ENCODE measurements around the gene TRIM25.

The TRIM25 gene

DNA sequence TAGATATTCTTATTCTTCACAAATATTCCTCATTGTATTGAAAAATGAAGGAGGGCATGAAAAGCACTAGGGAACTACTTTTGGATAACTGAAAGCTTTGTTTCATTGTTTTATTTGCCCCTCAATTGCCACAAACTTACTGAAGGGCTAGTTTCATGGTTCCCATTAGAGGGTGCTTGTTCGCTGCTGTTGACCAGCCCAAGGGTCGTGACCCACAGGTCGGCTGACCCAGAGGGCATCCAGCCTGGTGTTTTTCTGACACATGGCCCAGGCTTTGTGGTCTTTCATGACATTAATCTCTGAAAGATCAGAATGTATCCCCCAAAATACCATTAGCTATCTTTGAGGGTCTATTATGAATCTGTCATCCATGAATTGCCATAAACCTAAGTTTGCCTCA, 49.9 kb downstream of the TRIM25 start:
- DNase-seq = no peak

DNA sequence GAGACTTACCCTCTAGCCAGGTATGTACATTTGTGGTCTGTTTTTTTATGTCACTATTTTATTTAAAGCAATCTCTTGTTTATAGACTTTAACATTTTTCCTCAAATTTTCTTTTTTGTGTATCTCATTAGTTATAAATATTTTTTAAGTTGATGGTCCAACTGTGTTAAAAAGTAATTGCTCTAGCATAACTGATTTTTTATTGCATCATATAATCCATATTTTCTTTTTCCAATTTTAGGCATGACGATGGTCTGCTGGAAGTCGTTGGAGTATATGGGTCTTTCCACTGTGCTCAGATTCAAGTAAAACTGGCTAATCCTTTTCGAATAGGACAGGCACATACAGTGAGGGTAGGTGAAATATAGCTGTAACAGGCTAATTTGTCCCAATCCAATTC, 52.0 kb downstream of the TRIM25 start:
- DNase-seq = no peak

DNA sequence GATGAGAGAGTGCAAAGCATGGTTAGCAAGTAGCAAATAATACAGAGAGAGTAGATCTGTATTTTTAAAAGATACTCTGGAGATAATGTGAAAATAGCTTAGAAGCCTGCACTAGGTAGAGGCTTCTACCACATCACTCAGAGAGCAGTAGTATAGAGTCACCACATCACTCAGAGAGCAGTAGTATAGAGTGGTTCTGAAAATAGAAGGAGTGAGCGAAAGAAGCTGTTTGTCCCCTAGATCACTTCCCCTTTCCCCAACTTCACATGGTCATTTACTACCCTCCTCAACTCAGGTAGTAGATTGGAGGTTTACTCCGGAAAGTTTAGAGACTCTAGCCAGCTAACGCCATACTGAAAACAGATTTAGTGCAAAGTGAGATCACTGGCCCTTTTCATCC, 62.8 kb downstream of the TRIM25 start:
- no peak for DNase-seq

DNA sequence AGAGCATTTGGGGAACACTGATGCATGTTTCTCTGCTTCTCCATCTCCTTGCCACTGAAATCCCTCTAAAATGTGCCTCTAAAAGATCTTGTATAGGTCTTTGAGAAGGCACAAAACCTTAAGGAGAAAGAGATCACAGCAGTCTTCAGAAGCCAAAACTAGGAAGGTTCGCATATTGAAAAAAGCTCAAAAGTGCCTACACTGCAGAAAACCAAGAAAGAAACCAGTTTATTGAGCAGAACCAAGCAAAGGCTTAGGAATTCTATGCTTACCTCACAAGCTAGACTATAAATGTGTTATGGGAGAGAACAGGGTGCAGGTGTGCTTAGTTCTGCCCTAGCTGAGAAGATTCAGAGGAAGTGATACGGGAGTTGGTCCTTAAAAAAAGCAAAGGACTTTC, 63.3 kb downstream of the TRIM25 start:
- DNase-seq = no peak

DNA sequence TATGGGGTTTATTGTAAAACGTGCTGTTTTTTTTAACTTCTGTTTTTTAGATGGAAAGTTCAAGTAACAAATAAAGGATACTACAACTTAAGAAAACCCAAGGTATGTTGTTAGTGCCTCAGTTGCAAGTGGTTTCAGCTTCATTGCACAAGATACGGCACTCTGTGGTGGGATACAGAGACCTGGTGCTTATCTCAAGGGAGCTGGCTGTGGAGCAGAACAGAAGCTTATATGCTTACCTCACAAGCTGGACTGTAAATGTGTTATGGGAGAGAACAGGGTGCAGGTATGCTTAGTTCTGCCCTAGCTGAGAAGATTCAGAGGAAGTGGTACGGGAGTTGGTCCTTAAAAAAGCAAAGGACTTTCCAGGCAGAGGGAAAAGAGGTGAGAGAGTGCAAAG, 64.7 kb downstream of the TRIM25 start:
- no peak for DNase-seq

DNA sequence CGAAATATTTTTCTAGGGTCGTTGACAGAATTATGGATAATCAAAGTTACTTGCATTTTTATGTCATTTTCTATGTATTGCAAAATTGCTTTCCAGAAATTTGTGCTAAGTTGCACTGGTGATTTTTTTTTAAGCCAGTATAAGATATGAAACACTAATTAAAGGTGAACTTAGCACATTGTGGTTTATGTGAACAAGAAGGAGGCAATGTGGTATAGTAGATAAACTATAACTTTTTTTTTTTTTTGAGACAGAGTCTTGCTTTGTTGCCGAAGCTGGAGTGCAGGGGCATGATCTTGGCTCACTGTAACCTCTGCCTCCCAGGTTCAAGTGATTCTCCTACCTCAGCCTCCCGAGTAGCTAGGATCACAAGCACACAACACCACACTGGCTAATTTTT, 66.7 kb downstream of the TRIM25 start:
- DNase-seq = no peak

DNA sequence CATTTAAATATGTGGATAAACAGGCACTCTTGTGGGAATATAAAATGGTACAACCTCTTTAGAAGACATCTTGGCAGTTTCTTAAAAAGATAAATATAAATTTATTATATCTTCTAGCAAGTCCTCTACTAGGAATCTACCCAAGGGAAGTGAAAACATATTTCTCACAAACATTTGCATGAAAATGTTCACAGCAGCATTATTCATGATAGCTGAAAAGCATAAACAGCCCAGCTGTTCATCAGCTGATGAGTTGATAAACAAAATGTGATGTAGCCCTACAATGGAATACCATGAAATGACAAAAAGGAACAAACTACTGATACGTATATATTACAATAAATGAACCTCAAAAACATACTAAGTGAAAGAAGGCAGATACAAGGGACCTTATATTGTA, 67.9 kb downstream of the TRIM25 start:
- DNase-seq = no peak

DNA sequence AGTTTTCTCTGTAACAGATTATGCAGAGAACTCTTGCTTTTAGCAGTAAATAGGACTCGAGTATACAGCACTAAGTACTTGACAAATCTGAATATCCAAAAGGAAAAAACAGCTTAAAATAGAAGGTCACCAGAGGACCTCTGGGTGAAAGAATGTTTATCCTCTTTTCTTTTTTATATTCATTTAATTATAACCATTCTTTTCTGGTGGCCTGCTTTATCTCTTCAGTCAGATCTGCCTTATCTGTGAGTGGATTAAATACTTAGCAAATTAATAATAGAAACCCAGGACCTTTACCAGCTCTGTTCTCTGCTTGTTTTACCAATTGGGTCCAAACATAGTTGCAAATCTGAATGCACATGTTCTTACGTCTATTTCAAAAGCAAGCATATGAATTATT, 71.3 kb downstream of the TRIM25 start:
- DNase-seq = no peak

DNA sequence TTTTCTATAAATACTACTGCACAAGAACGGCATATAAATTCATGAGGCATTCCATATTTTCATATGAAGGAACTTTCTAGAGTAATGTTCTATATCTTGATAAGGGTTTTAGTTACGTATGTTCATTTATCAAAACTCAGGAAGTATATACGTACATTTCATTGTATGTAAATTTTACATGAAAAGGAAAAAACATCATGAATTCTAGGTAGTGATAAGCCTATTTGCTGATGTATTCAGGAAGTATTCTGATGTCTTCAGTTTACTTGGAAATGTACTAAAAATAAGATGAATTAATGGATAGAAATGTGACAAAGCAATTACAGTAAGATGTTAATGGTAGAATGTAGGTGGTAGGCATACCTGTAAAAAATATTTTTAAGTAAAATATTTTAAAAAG, 75.2 kb downstream of the TRIM25 start:
- no peak for DNase-seq

All from NCI-H2029 (cell line).